ENCODE measurements around the gene AP3D1. TPM values are rescaled to one million over a fixed set of nuclear protein-coding genes. Genes with fewer than 3 reads are reported as not detected.
A peak's percentile ranks its signal among the peaks of the same experiment; 100 is the strongest.
"Not testable (repeated sequence)": the region's sequence is repeated elsewhere in the genome, so short reads cannot be mapped to it uniquely, and the experiment has no call there.

The AP3D1 gene
- polyA plus RNA-seq, result 10 to 100 TPM; 68.0 to 70.9 (median 69.8) TPM

- 1 to 2% (median 1%) methylated on average over 60 to 74 of the region's 74 CpGs for WGBS, 3 donors
- peak within 1 kb of the TSS; percentile 20 for H3K27ac ChIP-seq (ENCODE audit: low read depth, low read length)
Measured at GRCh38 chr19:2151339-2152229, at the start of gene AP3D1. Gene AP3D1, minus strand, starts transcription at chr19:2151566. Its CDS starts 232 bp downstream, at chr19:2151334.

GRCh38 chr19:2200624-2201294 lies 49.4 kb upstream of the AP3D1 start:
- WGBS, 3 donors, result 95 to 96% (median 96%) methylated on average over 50 of the region's 50 CpGs

GRCh38 chr19:2199861-2200623 lies 48.7 kb upstream of the AP3D1 start:
- 91 to 95% (median 93%) methylated on average over 35 to 37 of the region's 37 CpGs for WGBS, 3 donors
- no peak overlapping the region for H3K27ac ChIP-seq (ENCODE audit: low read depth, low read length)

More at GRCh38 chr19:2200624-2201294, 49.4 kb upstream of the AP3D1 start:
- not testable (repeated sequence) for H3K27ac ChIP-seq (ENCODE audit: low read depth, low read length)

GRCh38 chr19:2199215-2199614 lies 47.8 kb upstream of the AP3D1 start:
- 77 to 82% (median 79%) methylated on average over 14 to 18 of the region's 18 CpGs for WGBS, 3 donors
- no peak overlapping the region for H3K27ac ChIP-seq (ENCODE audit: low read depth, low read length)

GRCh38 chr19:2198317-2198716 lies 47.0 kb upstream of the AP3D1 start:
- 82 to 90% (median 86%) methylated on average over 21 to 22 of the region's 22 CpGs for WGBS, 3 donors
- H3K27ac ChIP-seq (ENCODE audit: low read depth, low read length), result no peak overlapping the region

- 93 to 96% (median 93%) methylated on average over 15 of the region's 15 CpGs for WGBS, 3 donors
Measured at GRCh38 chr19:2197270-2197669, 45.9 kb upstream of the AP3D1 start.

GRCh38 chr19:2195914-2196313 lies 44.5 kb upstream of the AP3D1 start:
- H3K27ac ChIP-seq (ENCODE audit: low read depth, low read length), result no peak overlapping the region
- WGBS, 3 donors, result 94 to 96% (median 96%) methylated on average over 19 of the region's 19 CpGs

More at GRCh38 chr19:2197270-2197669, 45.9 kb upstream of the AP3D1 start:
- no peak overlapping the region for H3K27ac ChIP-seq (ENCODE audit: low read depth, low read length)

- no peak overlapping the region for H3K27ac ChIP-seq (ENCODE audit: low read depth, low read length)
- WGBS, 3 donors, result 92 to 95% (median 92%) methylated on average over 13 of the region's 13 CpGs
Measured at GRCh38 chr19:2195361-2195760, 44.0 kb upstream of the AP3D1 start.

- H3K27ac ChIP-seq (ENCODE audit: low read depth, low read length), result no peak overlapping the region
- 90 to 91% (median 91%) methylated on average over 25 of the region's 25 CpGs for WGBS, 3 donors
Measured at GRCh38 chr19:2194513-2195078, 43.2 kb upstream of the AP3D1 start.

- no peak overlapping the region for H3K27ac ChIP-seq (ENCODE audit: low read depth, low read length)
- 95 to 96% (median 96%) methylated on average over 18 of the region's 18 CpGs for WGBS, 3 donors
Measured at GRCh38 chr19:2193807-2194206, 42.4 kb upstream of the AP3D1 start.

GRCh38 chr19:2192862-2193261 lies 41.5 kb upstream of the AP3D1 start:
- no peak overlapping the region for H3K27ac ChIP-seq (ENCODE audit: low read depth, low read length)
- WGBS, 3 donors, result 95 to 97% (median 96%) methylated on average over 17 of the region's 17 CpGs

- 88 to 93% (median 89%) methylated on average over 32 of the region's 32 CpGs for WGBS, 3 donors
Measured at GRCh38 chr19:2191456-2192310, 40.3 kb upstream of the AP3D1 start.

GRCh38 chr19:2190848-2191455 lies 39.6 kb upstream of the AP3D1 start:
- 91 to 94% (median 94%) methylated on average over 29 to 37 of the region's 37 CpGs for WGBS, 3 donors
- H3K27ac ChIP-seq (ENCODE audit: low read depth, low read length), result no peak overlapping the region

More at GRCh38 chr19:2191456-2192310, 40.3 kb upstream of the AP3D1 start:
- no peak overlapping the region for H3K27ac ChIP-seq (ENCODE audit: low read depth, low read length)

- H3K27ac ChIP-seq (ENCODE audit: low read depth, low read length), result no peak overlapping the region
- 76 to 89% (median 89%) methylated on average over 16 of the region's 16 CpGs for WGBS, 3 donors
Measured at GRCh38 chr19:2189880-2190279, 38.5 kb upstream of the AP3D1 start.

GRCh38 chr19:2188708-2189385 lies 37.5 kb upstream of the AP3D1 start:
- H3K27ac ChIP-seq (ENCODE audit: low read depth, low read length), result no peak overlapping the region
- 92 to 96% (median 93%) methylated on average over 18 to 19 of the region's 19 CpGs for WGBS, 3 donors

- WGBS, 3 donors, result 74 to 90% (median 75%) methylated on average over 13 of the region's 13 CpGs
- no peak overlapping the region for H3K27ac ChIP-seq (ENCODE audit: low read depth, low read length)
Measured at GRCh38 chr19:2187159-2187558, 35.8 kb upstream of the AP3D1 start.

Data from adipose tissue (tissue), 3 donors.